ENCODE measurements around the gene SORCS2. TPM values are rescaled to one million over a fixed set of nuclear protein-coding genes. Genes with fewer than 3 reads are reported as not detected.

The SORCS2 gene
- polyA plus RNA-seq, 1 donor (not counting 4 experiments of a cell fraction or from before 2014, with no cell fraction given) = 0.09 TPM

- Histone ChIP-seq H3K79me2 (ENCODE audit: control insufficient read depth, insufficient read depth, low read length) (no peaks in the 10 kb centered on the region), H3K4me2 (ENCODE audit: control insufficient read depth, extremely low read depth, insufficient read depth, low read depth, low read length) (no peak overlapping the region), H3K4me1 (ENCODE audit: control insufficient read depth, extremely low read depth, insufficient read depth, low read length) (no peaks in the 10 kb centered on the region), H3K9ac (ENCODE audit: control insufficient read depth, extremely low read depth, insufficient read depth, low read length) (no peak overlapping the region), H3K27ac (ENCODE audit: control insufficient read depth, insufficient read depth, low read length) (no peak overlapping the region), H3K4me3 (ENCODE audit: control insufficient read depth in 2 of 3, extremely low read depth in 1 of 3, insufficient read depth in 2 of 3, low read depth in 1 of 3, low read length in 3 of 3) (no peak overlapping the region), H3K9me3 (ENCODE audit: control insufficient read depth, low read depth, low read length) (no peaks in the 10 kb centered on the region), H3K9me1 (ENCODE audit: control insufficient read depth, extremely low read depth, insufficient read depth, low read length) (no peaks in the 10 kb centered on the region), H4K20me1 (ENCODE audit: control insufficient read depth, extremely low read depth, insufficient read depth, low read length) (no peaks in the 10 kb centered on the region), H2AFZ (ENCODE audit: control insufficient read depth, low read length) (no peak overlapping the region), H3K27me3 (ENCODE audit: control insufficient read depth, extremely low read depth, insufficient read depth, low read length) (peaks cover 14% of the 10 kb centered on the region), H3K36me3 (ENCODE audit: control insufficient read depth in 2 of 2, extremely low read depth in 1 of 2, insufficient read depth in 2 of 2, low read length in 2 of 2) (no peaks in the 10 kb centered on the region)
- TF ChIP-seq CTCF (optimal IDR thresholded peaks at IDR 0.05 in 1 of 3, IDR thresholded peaks at IDR 0.05 in 1 of 3, conservative IDR thresholded peaks at IDR 0.05 in 1 of 3; ENCODE audit: extremely low read depth in 1 of 3, insufficient read depth in 2 of 3, low read length in 3 of 3) (no peak), EZH2 (IDR thresholded peaks at IDR 0.05; ENCODE audit: low read length) (no peak)
- dilution Hi-C loops (cut with MboI; ENCODE audit: extremely low pct_ligation_motif_present, low sequenced_read_pairs) = no loop called here
- DNase-seq (ENCODE audit: low read depth, low spot score) (no peak), FAIRE-seq (no peak)
These were observed 550.5 kb downstream of the SORCS2 start for GRCh38 chr4:7742807-7743280.

DNA sequence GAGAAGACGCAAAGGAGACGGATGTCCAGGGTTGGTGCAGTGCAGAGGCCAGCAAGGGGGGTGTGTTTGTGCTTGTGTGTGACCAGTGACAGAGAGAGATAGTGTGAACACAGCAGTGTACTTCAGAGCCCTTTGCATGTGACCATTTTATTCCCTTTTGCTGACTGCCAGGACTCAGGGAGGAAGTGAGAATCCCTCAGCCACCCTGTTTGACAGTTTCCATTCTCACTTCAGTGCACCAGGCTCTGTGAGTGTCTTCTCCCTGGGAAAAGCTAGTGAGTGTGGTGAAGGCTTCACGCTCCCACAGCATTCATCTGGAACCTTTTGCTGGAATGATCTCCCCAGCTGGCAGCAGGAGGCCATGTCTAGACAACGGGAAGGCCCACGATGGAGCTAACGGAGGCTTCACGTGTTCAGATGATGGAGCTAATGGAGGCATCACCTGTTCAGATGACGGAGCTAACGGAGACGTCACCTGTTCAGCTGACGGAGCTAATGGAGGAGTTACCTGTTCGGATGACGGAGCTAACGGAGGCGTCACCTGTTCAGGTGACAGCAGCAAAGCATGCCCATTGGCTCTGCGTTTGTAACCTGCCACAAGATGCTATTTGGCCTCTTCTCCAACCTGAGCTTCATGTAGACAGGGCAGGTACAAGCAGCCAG is 551.9 kb downstream of the SORCS2 start:
- TF ChIP-seq CTCF (optimal IDR thresholded peaks at IDR 0.05 in 1 of 3, IDR thresholded peaks at IDR 0.05 in 1 of 3, conservative IDR thresholded peaks at IDR 0.05 in 1 of 3; ENCODE audit: extremely low read depth in 1 of 3, insufficient read depth in 2 of 3, low read length in 3 of 3) (no peak), EZH2 (IDR thresholded peaks at IDR 0.05; ENCODE audit: low read length) (no peak)
- Histone ChIP-seq H2AFZ (ENCODE audit: control insufficient read depth, low read length) (no peak overlapping the region), H3K9me3 (ENCODE audit: control insufficient read depth, low read depth, low read length) (no peaks in the 10 kb centered on the region), H3K4me1 (ENCODE audit: control insufficient read depth, extremely low read depth, insufficient read depth, low read length) (no peaks in the 10 kb centered on the region), H3K4me2 (ENCODE audit: control insufficient read depth, extremely low read depth, insufficient read depth, low read depth, low read length) (no peak overlapping the region), H3K9ac (ENCODE audit: control insufficient read depth, extremely low read depth, insufficient read depth, low read length) (no peak overlapping the region), H3K27me3 (ENCODE audit: control insufficient read depth, extremely low read depth, insufficient read depth, low read length) (peaks cover 14% of the 10 kb centered on the region), H3K27ac (ENCODE audit: control insufficient read depth, insufficient read depth, low read length) (no peak overlapping the region), H3K36me3 (ENCODE audit: control insufficient read depth in 2 of 2, extremely low read depth in 1 of 2, insufficient read depth in 2 of 2, low read length in 2 of 2) (no peaks in the 10 kb centered on the region), H3K79me2 (ENCODE audit: control insufficient read depth, insufficient read depth, low read length) (no peaks in the 10 kb centered on the region), H4K20me1 (ENCODE audit: control insufficient read depth, extremely low read depth, insufficient read depth, low read length) (no peaks in the 10 kb centered on the region), H3K9me1 (ENCODE audit: control insufficient read depth, extremely low read depth, insufficient read depth, low read length) (no peaks in the 10 kb centered on the region), H3K4me3 (ENCODE audit: control insufficient read depth in 2 of 3, extremely low read depth in 1 of 3, insufficient read depth in 2 of 3, low read depth in 1 of 3, low read length in 3 of 3) (no peak overlapping the region)
- dilution Hi-C loops (cut with MboI; ENCODE audit: extremely low pct_ligation_motif_present, low sequenced_read_pairs) = no loop called here
- DNase-seq (ENCODE audit: low read depth, low spot score) = no peak
- FAIRE-seq = no peak

Data from keratinocyte (primary cell).